HG03342 (cell line): Measurements from ENCODE around the gene TNS1.

ENCODE experiments used
- ATAC-seq: cut with Tn5 transposase; IDR thresholded peaks from one replicate; pipeline ENCODE4 v1.9.1; 2021; ENCODE audit warnings: mild to moderate bottlenecking, moderate library complexity; ENCODE audit not compliant: unreplicated experiment

The TNS1 gene

GRCh38 chr2:217934321-217935131, 68.3 kb downstream of the TNS1 start:
- no peak for ATAC-seq

DNA sequence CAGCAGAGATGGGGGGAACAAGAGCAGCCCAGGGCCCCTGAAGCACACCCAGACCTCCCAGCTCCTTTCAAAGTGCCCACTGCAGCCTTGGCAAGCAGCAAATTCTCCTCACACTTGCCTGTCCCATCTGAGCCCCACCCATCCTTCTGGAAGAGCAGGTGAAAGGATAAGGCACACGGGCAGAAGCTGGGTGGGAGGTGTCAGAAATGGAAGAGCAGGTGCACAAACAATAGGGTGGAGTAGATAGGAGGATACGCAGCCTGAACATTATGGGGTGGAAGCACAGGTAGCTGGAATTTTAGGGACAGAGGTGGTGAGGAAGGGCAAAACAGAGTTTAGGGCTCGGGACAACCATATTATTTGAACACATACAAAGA, 69.2 kb downstream of the TNS1 start:
- no peak for ATAC-seq

DNA sequence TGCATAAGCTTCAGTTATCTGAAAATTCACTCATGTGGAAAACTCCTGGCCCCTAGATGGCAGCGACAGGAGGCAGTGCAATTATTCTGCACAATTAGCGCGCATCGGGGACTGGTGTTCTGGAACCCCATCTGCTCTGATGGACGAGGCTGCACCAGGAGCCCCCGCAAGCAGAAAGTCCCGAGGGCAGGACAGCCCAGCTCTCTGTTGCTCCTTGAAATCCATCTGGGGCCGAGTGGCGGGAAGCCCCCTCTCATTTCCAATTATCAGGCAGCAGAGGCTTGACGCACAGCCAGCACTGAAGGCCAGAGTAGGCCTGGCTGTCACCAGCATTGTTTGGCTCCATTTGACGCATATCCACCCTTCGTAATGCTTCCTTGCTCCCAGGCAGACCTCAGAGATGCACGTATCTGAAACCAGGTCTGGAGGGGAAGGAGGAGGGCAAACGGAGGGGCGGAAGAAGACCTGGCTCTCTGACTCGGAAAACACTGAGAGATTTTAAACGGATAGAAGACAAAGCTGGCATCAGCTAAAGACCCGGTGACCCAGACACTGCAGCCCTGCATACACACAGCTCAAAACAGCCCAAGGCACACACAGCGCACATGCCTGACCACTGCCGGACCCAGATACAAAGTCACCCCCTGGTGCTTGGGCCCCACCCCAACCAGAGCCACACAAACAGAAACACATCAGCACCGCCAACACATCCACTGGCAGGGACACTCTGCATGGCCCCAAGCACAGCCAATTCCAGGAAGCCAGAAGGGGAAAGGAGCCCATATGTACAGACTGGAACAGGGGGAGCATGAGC, 69.8 kb downstream of the TNS1 start:
- no peak for ATAC-seq

GRCh38 chr2:217931846-217932560, 70.8 kb downstream of the TNS1 start:
- no peak for ATAC-seq

GRCh38 chr2:217930761-217931563, 71.8 kb downstream of the TNS1 start:
- no peak for ATAC-seq

- ATAC-seq, result no peak
Observed at GRCh38 chr2:217929757-217930707, 72.8 kb downstream of the TNS1 start.

GRCh38 chr2:217929272-217929671, 73.5 kb downstream of the TNS1 start:
- no peak for ATAC-seq

DNA sequence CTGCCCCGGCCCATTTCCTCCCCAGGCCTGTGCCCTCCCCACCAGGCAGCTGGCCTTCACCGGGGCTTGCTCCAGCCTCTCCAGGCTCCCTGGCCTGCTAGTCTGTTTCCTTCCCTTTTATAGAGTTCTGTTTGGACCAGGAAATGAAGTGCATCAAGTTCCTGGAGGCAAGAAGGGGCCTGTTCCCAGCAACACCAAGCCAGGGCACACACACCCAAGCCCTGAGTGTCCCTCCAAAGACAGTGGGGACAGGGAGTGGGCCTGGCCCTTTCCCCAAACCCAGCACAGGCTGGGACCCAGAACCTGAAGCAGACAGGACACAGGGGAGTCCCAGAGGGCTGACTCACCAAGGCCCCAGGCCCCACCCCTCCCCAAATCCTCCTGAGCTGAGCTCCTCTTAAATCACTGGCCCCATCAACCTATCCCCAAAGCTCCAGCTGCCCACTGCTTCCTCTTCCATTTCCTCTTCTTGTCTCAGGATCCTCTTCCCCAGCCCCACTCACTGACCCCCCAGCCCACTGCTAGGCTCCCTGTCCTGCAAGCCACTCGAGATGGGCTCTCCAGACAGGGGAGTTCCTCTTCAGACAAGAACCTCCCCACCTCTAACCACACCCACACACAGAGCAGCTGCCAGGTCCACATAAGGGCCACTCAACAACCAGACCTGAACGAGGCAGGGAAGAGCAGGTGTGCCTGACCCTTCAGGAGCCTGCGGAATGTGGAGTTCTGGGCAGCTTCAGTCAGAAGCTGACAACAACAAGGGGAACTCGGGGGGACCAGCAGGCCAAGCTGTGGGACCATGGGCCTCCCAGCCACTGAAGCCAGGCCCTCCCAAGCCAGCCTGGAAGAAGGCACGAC, 74.2 kb downstream of the TNS1 start:
- ATAC-seq, result no peak

DNA sequence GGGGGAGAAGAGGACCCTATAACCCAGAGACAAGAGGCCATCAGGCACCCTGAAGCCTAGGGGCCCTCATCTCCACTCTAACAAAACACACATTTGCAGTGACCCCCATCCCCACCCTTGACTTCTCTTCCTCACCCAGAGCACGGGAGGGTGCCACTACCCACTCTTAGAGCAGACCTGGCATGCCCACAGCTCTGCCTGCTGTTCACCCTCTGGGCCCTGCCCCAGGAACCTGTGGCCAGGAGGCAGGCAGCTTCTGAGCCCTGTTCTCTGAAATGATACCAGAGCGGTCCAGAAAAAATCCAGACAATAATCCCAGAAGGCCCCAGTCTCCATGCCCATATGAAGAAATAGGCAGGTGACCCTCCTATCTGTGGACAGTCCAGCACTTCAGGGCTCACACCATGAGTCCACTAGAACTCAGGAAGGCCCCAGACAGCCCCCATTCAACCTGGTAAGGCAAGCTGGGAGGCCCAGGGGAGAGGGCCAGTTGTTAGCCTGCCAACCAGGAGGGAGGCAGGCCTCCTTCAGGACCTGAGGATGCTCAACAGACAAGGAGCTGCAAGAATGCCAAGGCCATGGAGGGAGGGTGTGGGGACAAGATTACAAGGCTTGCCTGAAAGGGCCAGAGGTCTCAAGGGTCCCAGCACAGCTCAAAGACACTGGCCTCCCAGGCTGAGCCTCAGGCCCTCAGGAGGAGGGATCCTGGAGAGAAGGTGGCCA, 75.0 kb downstream of the TNS1 start:
- ATAC-seq, result no peak

GRCh38 chr2:217926801-217927200, 76.0 kb downstream of the TNS1 start:
- ATAC-seq, result no peak

GRCh38 chr2:217924346-217924901, 78.4 kb downstream of the TNS1 start:
- no peak for ATAC-seq

DNA sequence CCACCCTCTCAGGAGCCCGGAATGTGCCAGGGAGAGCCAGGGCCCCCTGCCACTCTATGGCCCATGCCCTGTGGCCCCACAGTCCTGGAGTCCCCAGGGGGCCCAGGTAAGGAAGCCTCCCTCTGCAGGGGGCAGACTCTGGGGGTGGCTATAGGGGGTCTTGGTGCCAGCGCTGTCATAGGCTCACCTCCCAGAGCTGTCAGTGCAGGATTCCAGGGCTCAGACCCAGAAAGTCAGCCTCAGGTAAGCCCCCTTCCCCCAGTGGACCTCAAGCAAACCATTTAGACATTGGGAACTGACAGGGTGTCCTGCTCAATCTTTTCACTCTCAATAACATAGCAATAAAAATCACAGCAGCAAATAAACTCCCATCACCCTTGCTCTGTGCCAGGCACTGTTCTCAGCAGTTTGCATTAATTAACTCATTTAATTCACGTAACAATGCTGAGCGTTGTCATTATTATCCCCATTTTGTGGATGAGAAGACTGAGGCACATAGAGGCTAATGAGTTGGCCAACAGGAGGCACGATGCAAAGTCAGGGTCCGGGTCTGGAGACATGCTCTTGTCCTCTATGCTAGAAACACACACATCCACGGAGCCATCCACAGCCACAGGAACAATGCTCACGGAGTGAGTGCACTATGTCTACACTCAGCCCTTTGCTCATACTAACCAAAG, 79.6 kb downstream of the TNS1 start:
- no peak for ATAC-seq

DNA sequence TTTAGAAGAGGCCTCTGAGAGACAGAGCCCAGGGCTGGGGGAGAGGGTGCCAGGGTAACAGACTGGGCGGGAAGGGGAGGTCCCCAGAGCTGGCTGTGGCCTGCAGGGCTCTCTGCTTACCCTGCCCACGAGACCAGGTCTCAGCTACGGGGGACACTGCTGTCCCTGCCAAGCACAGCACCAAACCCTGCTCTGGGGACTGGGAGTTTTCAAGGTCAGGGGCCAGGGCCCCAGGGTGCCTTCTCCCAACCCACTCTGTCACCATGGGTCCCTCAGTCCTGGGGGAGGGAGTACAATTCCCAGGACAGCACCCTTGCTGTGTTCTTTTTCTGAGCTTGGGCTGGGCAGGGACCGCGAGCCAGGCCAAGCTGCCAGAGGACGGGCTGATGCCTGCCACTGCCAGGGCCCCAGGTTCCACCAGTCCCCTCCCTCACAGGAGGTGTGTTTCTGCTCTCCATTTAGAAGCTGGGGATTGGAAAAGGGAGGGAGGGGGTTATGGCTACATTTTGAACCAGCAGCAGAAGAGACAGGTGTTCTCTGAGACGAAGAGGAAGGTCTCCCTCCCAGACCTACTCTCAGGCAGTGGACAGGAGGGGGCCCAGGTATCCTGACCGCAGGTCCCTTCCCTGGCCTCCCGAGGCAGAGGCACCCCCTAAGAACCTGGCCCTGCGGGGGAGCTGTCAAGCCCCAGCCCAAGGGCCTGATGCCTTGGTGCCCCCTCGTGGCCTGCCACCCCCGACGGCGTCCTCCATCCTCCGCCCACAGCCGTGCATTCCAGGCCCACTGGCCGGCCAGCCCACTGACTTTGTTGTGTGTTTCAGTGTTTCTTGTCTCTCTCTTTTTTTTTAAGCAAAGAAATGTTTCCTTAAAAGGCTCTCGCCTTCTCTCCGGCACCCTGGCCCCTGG, 80.4 kb downstream of the TNS1 start:
- ATAC-seq, result no peak

DNA sequence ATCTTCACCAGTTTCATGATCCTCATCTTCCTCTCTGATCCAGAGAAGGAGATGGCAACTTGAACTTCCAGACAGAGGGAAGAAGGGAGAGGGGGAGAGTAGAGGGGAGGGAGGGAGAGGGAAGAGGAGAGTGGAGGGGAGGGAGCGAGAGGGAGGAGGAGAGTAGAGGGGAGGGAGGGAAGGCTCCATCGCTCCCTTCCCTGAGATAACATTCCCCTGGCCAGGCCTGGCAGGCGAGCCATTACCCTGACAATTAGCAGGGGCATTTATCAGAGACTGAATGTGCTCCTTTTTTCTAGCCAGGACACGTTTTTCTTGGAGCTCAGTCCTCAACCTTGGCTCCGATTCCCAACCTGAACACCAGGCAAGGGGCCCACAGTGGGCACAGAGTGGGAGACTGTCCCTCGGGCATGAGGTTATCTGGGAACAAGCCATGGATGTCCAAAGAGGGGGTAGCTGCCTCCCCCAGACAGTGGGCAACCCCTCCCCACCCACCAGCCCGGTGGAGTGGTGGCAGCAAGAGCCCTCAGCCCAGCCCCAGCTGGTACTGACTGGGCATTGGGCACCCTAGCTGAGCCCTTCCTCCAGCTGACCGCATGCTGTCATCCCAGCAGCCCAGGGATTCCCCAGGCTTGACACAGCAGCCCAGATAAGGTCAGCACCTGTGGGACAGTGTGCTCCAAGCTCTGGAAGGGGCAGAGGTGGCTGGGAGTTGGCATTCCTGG, 81.8 kb downstream of the TNS1 start:
- no peak for ATAC-seq

DNA sequence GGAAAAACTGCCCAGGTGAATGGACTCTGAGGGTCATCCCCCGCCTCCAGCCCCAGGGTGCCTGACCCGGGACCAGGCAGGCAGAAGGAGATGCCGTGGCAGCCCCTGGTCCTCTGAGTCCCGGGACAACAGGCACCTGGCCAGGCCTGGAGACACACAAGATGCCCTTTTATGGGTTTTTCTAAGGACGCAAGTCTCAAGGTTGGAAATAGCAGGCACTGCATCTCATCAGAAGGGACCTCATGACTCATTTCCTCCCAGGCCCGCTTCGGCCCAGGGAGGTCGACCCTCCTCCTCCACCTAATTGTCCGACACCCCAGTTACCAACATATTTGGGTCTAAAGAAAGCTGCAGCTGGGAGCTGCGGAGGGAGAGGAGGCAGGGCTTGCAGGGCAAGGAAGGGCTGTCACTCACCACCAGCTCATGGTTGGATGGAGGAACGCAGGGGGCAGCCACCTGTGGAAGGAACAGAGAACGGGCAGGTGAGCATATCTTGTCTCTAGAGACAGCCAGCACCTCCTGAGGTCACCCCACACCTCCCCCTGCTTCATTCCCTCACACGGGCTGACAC, 82.9 kb downstream of the TNS1 start:
- ATAC-seq, result no peak
